GM19238 (cell line): ENCODE measurements around the gene OLFM4.

Experiments
- DNase-seq: peaks from one replicate; pipeline ENCODE4 v3.0.0; 2011; ENCODE audit warnings: low spot score; ENCODE audit not compliant: insufficient read length

Gene OLFM4

DNA sequence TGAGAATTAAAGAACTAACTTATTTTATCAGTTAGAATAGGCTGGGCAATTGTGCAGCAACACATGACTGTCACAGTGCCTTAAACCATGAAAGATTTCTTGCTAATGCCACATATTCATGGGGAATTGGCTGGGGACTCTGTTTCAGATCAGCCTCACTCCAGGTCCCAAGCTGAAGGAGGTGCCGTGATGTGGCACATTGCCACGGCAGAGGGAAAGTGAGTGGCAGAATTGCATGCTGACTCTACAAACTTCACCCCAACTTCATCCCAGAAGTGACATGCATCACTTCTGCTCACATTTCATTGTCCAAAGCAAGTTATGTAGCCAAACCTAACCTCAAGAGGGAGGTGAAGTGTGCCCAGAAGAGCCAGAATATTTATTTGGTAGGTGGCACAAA lies 37.8 kb downstream of the OLFM4 start:
- no peak for DNase-seq

- no peak for DNase-seq
Observed at GRCh38 chr13:53068585-53069520, 40.2 kb downstream of the OLFM4 start.

DNA sequence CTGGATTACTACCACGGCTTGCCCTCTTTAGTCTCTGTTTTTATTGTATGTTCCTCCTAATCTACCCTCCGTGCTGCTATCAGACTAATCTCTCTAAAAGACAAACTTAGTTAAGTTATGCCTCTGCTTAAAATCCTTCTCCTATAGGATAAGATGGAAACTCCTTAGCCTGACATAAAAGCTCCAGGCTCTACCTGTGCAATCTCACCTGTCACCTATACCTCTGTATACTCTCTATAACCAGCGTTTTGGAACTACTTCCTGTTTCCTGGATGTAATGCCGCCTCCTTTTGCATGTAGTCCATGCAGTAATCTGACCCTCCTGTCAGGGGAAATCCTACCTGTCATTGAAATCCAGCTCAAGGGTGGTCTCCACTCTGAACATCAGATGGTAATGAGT lies 41.2 kb downstream of the OLFM4 start:
- no peak for DNase-seq

- DNase-seq = no peak
Observed at GRCh38 chr13:53073711-53074110, 45.1 kb downstream of the OLFM4 start.

DNA sequence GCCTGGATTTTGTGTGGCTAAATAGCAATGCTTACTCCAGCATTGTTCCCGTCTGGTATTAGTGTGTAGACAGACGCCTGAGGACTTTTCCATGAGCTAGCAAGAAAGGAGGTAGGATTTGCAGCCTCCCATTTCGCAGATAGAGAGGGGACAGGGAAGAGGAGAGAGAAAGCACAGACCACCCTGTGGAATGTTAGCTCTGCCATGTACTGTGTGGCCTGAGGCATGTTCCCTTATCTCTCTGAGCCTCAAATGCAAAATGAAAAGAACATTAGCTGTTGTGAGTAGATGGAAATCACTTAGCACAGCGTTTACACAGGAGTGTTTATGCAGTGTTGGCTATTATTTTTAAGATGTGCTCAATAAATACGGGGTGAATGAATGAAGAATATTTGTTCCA lies 45.5 kb downstream of the OLFM4 start:
- DNase-seq = no peak

DNA sequence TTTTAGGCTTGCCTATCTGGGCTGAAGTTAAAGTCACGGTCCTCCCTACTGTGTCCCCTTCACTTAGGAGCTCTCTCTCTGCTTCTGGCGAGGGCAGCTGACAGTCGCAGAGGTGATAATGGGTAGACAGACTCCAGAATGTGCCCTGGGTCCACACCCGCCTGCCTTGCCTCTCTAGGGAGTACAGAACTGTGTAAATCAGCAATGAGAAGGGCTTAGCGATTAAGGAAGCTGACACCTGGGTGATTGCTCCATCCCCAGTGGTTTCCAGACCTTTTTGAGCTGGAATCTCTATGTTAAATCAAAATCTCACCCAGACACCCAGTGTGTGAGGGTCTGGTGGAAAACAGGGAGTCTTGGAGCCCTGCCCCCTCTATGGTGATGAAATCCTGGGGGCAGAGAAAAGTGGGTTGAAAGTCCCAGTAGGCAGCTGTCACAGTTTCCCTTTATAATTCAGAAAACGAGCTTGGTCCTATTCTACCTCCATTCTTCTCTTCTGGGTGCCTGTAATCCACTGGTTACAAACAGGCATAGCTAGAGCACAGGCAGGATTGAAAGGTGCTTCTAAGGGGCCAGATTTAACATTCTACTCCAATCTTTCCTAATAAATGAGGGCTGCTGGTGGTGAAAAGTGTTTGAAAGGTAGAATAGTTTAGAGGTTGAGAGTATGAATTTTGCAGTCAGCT lies 46.9 kb downstream of the OLFM4 start:
- DNase-seq = no peak

GRCh38 chr13:53079691-53080090 lies 51.1 kb downstream of the OLFM4 start:
- no peak for DNase-seq

- no peak for DNase-seq
Observed at GRCh38 chr13:53088871-53089270, 60.3 kb downstream of the OLFM4 start.

DNA sequence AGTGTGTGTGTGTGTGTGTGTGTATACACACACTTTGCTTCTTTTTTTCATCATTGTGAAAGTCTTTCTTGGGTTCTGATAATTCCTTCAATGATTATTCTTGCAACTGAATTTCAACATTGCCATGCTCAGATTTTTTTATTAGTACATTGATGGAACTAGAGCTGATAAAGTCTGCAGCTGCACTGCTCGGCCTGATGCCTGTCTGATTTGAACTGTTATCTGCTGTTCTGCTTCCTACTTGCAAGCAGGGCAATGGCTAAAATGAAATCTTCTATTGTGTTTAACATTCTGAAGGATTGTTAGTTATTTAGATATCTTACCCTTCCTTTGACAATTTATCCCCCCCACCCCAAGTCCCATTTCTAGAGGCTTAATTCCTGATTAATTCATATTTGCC lies 61.3 kb downstream of the OLFM4 start:
- no peak for DNase-seq

- no peak for DNase-seq
Observed at GRCh38 chr13:53090461-53090860, 61.8 kb downstream of the OLFM4 start.

DNA sequence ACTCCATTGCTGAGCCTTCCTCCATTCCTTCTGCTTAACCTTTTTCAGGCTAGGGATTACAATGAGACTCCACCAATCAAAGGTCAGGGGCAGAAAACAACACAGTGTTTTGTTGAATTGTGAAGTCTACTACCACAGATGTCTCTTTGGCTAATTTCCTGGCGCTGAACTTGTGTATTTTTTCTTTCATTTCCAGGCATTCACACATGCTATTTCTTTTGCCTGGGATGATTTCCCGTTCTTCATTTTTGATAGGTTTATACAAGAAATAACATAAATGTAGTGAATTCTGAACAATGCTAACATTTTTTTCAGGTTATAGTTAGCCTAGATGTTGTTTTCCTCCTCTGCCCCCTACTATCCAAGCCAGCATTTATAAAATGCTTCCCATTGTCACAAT lies 64.3 kb downstream of the OLFM4 start:
- no peak for DNase-seq

DNA sequence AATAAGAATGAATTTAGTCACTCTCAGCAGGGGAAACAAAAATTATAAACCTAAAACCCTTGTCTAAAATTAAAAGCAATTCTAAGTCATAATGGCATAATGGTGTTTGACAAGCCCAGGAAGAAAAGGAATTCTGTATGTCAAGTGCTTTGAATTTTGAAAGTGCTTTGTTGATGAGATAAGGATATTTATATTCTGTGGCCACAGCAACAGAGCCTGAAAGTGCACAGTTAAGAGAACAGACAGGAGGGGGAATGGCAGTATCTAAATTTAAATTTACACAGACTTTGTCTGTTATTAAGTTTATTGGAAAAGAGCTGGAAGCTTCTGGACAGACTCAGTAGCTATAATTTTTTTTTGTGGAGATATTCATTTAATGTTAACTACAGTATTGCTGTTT lies 69.8 kb downstream of the OLFM4 start:
- DNase-seq = no peak

DNA sequence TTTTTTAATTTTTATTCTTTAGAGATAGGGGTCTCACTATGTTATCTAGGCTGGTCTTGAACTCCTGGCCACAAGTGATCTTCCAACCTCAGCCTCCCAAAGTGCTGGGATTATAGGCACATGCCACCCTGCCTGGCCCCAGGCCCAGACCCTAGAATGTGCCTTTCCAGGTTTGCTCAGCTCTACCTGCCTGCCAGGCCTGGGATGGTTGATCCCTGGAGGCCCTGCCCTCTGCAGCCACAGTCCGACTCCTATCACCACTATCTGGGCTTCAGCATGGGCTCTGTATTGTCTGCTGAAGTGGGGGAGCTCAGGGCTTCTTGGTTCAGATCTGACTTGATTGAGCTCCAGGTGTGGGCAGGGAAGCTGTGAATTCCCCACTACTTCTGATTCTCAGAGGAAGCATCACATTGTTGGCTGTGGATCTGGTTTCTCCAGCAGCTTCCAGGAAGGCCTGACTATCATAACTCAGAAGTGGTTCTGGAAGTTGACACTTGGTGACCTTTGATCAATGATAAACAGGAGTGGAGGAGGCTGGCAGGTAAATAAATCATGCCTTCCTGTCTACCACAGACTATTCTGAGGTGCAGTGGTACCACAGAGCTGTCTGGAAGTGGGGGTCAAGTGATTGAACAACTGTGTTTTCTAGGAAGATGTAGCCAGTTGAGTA lies 71.9 kb downstream of the OLFM4 start:
- no peak for DNase-seq
